HepG2 (cell line): ENCODE results near the gene CCL4L2. TPM values are rescaled to one million over a fixed set of nuclear protein-coding genes. Genes with fewer than 3 reads are reported as not detected.
"Not testable (repeated sequence)": the region's sequence is repeated elsewhere in the genome, so short reads cannot be mapped to it uniquely, and the experiment has no call there.

Experiments
- ATAC-seq: fragments of 200-7000 bp; cut with Tn5 transposase; 3 replicates; pipeline ENCODE4 v1.9.1; 2020; ENCODE audit warnings: mild to moderate bottlenecking, moderate library complexity
- BruUV-seq: library from RNA; stranded (reverse); fragments of 400-500 nt; replicated peaks from 2 replicates; lab custom pipeline; 2021; lab: Mats Ljungman, UMichigan
- CTCF ChIA-PET: fragments of 300-600 bp; formaldehyde crosslinking; extraction: SDS; loops from one replicate; lab custom pipeline; 2021; ENCODE audit warnings: low total read pairs, inconsistent platforms, low intra/inter-chr PET ratio; lab: Yijun Ruan, JAX
- POLR2A ChIA-PET: fragments of 350-600 bp; sonication (Branson Sonifier 250); formaldehyde crosslinking; loops from one replicate; lab custom pipeline; 2020; ENCODE audit warnings: antibody characterized with exemption, inconsistent platforms; lab: Yijun Ruan, JAX
- DNase-seq: peaks from one replicate; pipeline ENCODE4 v3.0.0-alpha.2; 2015; ENCODE audit warnings: low spot score
- FAIRE-seq: peaks from 3 replicates; lab custom pipeline; 2011; peaks lifted over from hg19 to GRCh38; lab: Jason Lieb, UNC
- H2AFZ ChIP-seq: one replicate; pipeline ENCODE4 v1.6.1; 2011; ENCODE audit warnings: low read length, inconsistent platforms
- H3K27ac ChIP-seq: fragments of 300-600 bp; 3 replicates; pipeline ENCODE4 v1.8.0; 2011; ENCODE audit warnings: mixed run types, mild to moderate bottlenecking, mixed read lengths, low read length, inconsistent platforms; ENCODE audit not compliant: insufficient read depth; ENCODE audit errors: extremely low read length
- H3K27me3 ChIP-seq, 2 experiments: fragments of 200-600 bp in 1 of 2; 2 replicates in 1 of 2; 3 replicates in 1 of 2; pipeline versions ENCODE4 v1.6.0 to v1.8.0; 2011; ENCODE audit warnings: low read length in 2 of 2, mild to moderate bottlenecking in 2 of 2, moderate library complexity in 2 of 2, inconsistent platforms in 1 of 2; ENCODE audit not compliant: insufficient read depth in 2 of 2, control insufficient read depth in 1 of 2
- H3K36me3 ChIP-seq, 2 experiments: fragments of 200-600 bp in 1 of 2; replicated peaks in 1 of 2; 2 replicates in 1 of 2; 3 replicates in 1 of 2; pipeline versions ENCODE4 v1.5.1 to v1.8.0; 2011; ENCODE audit warnings: low read length in 2 of 2, inconsistent platforms in 1 of 2; ENCODE audit not compliant: insufficient read depth in 2 of 2, control insufficient read depth in 1 of 2
- H3K4me1 ChIP-seq: 2 replicates; pipeline ENCODE4 v1.5.1; 2012; ENCODE audit warnings: low read length, inconsistent platforms; ENCODE audit not compliant: insufficient read depth
- H3K4me2 ChIP-seq: 2 replicates; pipeline ENCODE4 v1.6.0; 2011; ENCODE audit warnings: low read depth, low read length, inconsistent platforms
- H3K4me3 ChIP-seq, 3 experiments: fragments of 200-600 bp in 1 of 3; sonication (generic), shearing (Covaris generic) in 1 of 3; replicated peaks in 1 of 3; 2 replicates each; pipeline ENCODE4 v1.5.1; 2011 to 2016; ENCODE audit warnings: low read length in 3 of 3, inconsistent platforms in 2 of 3, low read depth in 2 of 3, mild to moderate bottlenecking in 2 of 3, control low read depth in 1 of 3, mixed read lengths in 1 of 3; ENCODE audit not compliant: insufficient read depth in 1 of 3
- H3K79me2 ChIP-seq: one replicate; pipeline ENCODE4 v1.6.1; 2011; ENCODE audit warnings: low read length, inconsistent platforms; ENCODE audit not compliant: insufficient read depth
- H3K9ac ChIP-seq: 2 replicates; pipeline ENCODE4 v1.6.0; 2011; ENCODE audit warnings: mild to moderate bottlenecking, low read depth, low read length, inconsistent platforms; ENCODE audit not compliant: insufficient read depth
- H3K9me3 ChIP-seq: 2 replicates; pipeline ENCODE4 v1.5.1; 2012; ENCODE audit warnings: mild to moderate bottlenecking, low read length
- H4K20me1 ChIP-seq: 2 replicates; pipeline ENCODE4 v1.6.0; 2011; ENCODE audit warnings: inconsistent platforms, mild to moderate bottlenecking, low read length, moderate library complexity; ENCODE audit not compliant: insufficient read depth
- SMYD3 ChIP-seq: sonication (generic); formaldehyde crosslinking; IDR thresholded peaks from 2 replicates; pipeline ENCODE4 v1.8.1; 2023; ENCODE audit warnings: mild to moderate bottlenecking, missing genetic modification reagents
- ZNF282 ChIP-seq: fragments of 450-650 bp; IDR thresholded peaks from 2 replicates; pipeline ENCODE4 v1.6.1; 2018; ENCODE audit not compliant: partially characterized antibody
- ZNF761 ChIP-seq: sonication (generic); formaldehyde crosslinking; conservative IDR thresholded peaks from 2 replicates; pipeline ENCODE4 v1.4.0; 2020; ENCODE audit warnings: mild to moderate bottlenecking, missing genetic modification reagents
- WGBS: methylation state at CpG from one replicate; pipeline ENCODE4 v1.1.6; 2017; ENCODE audit warnings: low lambda C conversion rate; 5-methylcytosine and 5-hydroxymethylcytosine counted together
- in situ Hi-C: cut with HindIII; loops from 2 replicates; pipeline ENCODE4 v1.10.0; 2017; ENCODE audit warnings: low pct_unique_long_range_greater_than_20kb; ENCODE audit not compliant: extremely low pct_ligation_motif_present
- intact Hi-C: fragments of 100-400 bp; cut with micrococcal nuclease; formaldehyde crosslinking; loops from one replicate; pipeline ENCODE4 v1.10.0; 2022; ENCODE audit not compliant: unreplicated experiment
- polyA plus RNA-seq, 8 experiments: library from polyadenylated mRNA; depleted of rRNA in 3 of 8; stranded (reverse) in 7 of 8; unstranded in 1 of 8; fragments of >200 nt; fragmentation: Illumina TruSeq in 4 of 8; extraction: Trizol in 4 of 8; gene quantifications; 2 replicates each; pipeline versions ENCODE4 v1.2.1 to v1.2.3, GENCODE V29; 2011 to 2016; ENCODE audit warnings: low read depth in 4 of 8, missing spikeins in 1 of 8, mixed read lengths in 1 of 8; ENCODE audit not compliant: insufficient read depth in 1 of 8
- total RNA-seq, 5 experiments: library from RNA; depleted of rRNA; stranded (reverse); fragments of >200 nt; fragmentation: Illumina TruSeq; extraction: Trizol; gene quantifications; 2 replicates each; pipeline ENCODE4 v1.2.3, GENCODE V29; 2016; ENCODE audit warnings: low read depth in 1 of 5

The CCL4L2 gene
- total and polyA plus RNA-seq, 2 of the 13 experiments (the other 11 are each of a cell fraction or from before 2014, with no cell fraction given) = not detected

GRCh38 chr17:36214918-36215317 is 4.1 kb downstream of the CCL4L2 start:
- H3K36me3 ChIP-seq = no peaks in the 10 kb centered on the region
- TF ChIP-seq ZNF282 = no peak
- no peak for TF ChIP-seq ZNF761 (CRISPR knock-in tag)
- no peak for TF ChIP-seq SMYD3 (CRISPR knock-in tag)
- TF ChIP-seq, all 625 proteins: peak for 0
- Histone ChIP-seq H3K9me3 (no peaks in the 10 kb centered on the region), H3K9ac (no peak overlapping the region), H3K4me2 (no peak overlapping the region), H3K4me3 (no peak overlapping the region), H4K20me1 (no peaks in the 10 kb centered on the region), H3K27ac (no peak overlapping the region), H3K79me2 (no peaks in the 10 kb centered on the region), H3K4me1 (no peaks in the 10 kb centered on the region), H3K27me3 (peaks cover 2 to 18% of the 10 kb centered on the region in 2 experiments; a peak in 4 of 5 replicates), H2AFZ (no peak overlapping the region)
- in situ Hi-C loops = no loop called here
- ChIA-PET POLR2A (no interaction called here), CTCF (no interaction called here)
- DNase-seq = no peak
- no peak for FAIRE-seq
- ATAC-seq = no peak
- intact Hi-C loops = no loop called here
- BruUV-seq = no TSS peak

- BruUV-seq, in situ Hi-C loops, H3K4me1 ChIP-seq, H3K4me3 ChIP-seq, intact Hi-C loops, H2AFZ ChIP-seq, H3K9me3 ChIP-seq, ATAC-seq, H3K36me3 ChIP-seq, H3K27ac ChIP-seq, H4K20me1 ChIP-seq, H3K79me2 ChIP-seq, H3K4me2 ChIP-seq, POLR2A ChIA-PET, CTCF ChIA-PET, H3K9ac ChIP-seq, FAIRE-seq, DNase-seq: not testable (repeated sequence)
- H3K27me3 ChIP-seq = peaks cover 2 to 18% of the 10 kb centered on the region in 2 experiments; a peak in 4 of 5 replicates
- under 1% methylated on average over 7 of the region's 7 CpGs for WGBS
Measured at GRCh38 chr17:36215406-36216308, 4.8 kb downstream of the CCL4L2 start.

- H3K4me2 ChIP-seq, H3K9me3 ChIP-seq, DNase-seq, H3K79me2 ChIP-seq, H3K4me3 ChIP-seq, BruUV-seq, FAIRE-seq, intact Hi-C loops, H3K27ac ChIP-seq, in situ Hi-C loops, H3K9ac ChIP-seq, H3K36me3 ChIP-seq, POLR2A ChIA-PET, H4K20me1 ChIP-seq, ATAC-seq, H2AFZ ChIP-seq, H3K27me3 ChIP-seq, H3K4me1 ChIP-seq, CTCF ChIA-PET: not testable (repeated sequence)
- 0% methylated on average over 1 of the region's 1 CpG for WGBS
Measured at GRCh38 chr17:36219556-36219955, 8.7 kb downstream of the CCL4L2 start.
